WTC11 (cell line): ENCODE results near the gene NMUR2. TPM values are rescaled to one million over a fixed set of nuclear protein-coding genes. Genes with fewer than 3 reads are reported as not detected.

Experiments
- ATAC-seq: fragments of 200-7000 bp; cut with Tn5 transposase; 2 replicates; pipeline ENCODE4 v1.10.0; 2021; ENCODE audit warnings: mild to moderate bottlenecking, moderate library complexity
- CTCF ChIA-PET: fragments of 300-600 bp; sonication (Branson Sonifier 250); formaldehyde crosslinking; loops from one replicate; lab custom pipeline; 2021; ENCODE audit warnings: antibody characterized with exemption; lab: Charles Lee
- POLR2A ChIA-PET: fragments of 350-600 bp; sonication (Branson Sonifier 250); formaldehyde crosslinking; loops from one replicate; lab custom pipeline; 2021; ENCODE audit warnings: antibody characterized with exemption; lab: Charles Lee
- DNase-seq: peaks from one replicate; pipeline ENCODE4 v3.0.0; 2021; ENCODE audit warnings: low spot score
- H3K27ac Mint-ChIP-seq: 2 replicates; pipeline ENCODE4 v1.8.0; 2021; ENCODE audit warnings: mixed read lengths
- H3K27me3 Mint-ChIP-seq: 2 replicates; pipeline ENCODE4 v1.8.0; 2021; ENCODE audit warnings: low read depth, mild to moderate bottlenecking, moderate library complexity, mixed read lengths
- H3K36me3 Mint-ChIP-seq: 2 replicates; pipeline ENCODE4 v1.8.0; 2021; ENCODE audit warnings: mixed read lengths
- H3K4me1 Mint-ChIP-seq: 2 replicates; pipeline ENCODE4 v1.8.0; 2022; ENCODE audit warnings: mixed read lengths
- H3K4me3 Mint-ChIP-seq: 2 replicates; pipeline ENCODE4 v1.8.0; 2021; ENCODE audit warnings: mild to moderate bottlenecking, moderate library complexity, mixed read lengths
- H3K9me3 Mint-ChIP-seq: 2 replicates; pipeline ENCODE4 v1.8.0; 2021; ENCODE audit warnings: mixed read lengths
- ATF1 ChIP-seq: sonication (generic); formaldehyde crosslinking; IDR thresholded peaks from 2 replicates; pipeline ENCODE4 v1.8.1; 2023; ENCODE audit warnings: mild to moderate bottlenecking, moderate library complexity, missing genetic modification reagents
- ESRRA ChIP-seq: sonication (generic); formaldehyde crosslinking; IDR thresholded peaks from 2 replicates; pipeline ENCODE4 v1.8.1; 2022; ENCODE audit warnings: mild to moderate bottlenecking, missing genetic modification reagents, borderline replicate concordance
- FOXK1 ChIP-seq: sonication (generic); formaldehyde crosslinking; IDR thresholded peaks from 2 replicates; pipeline ENCODE4 v1.8.0; 2022; ENCODE audit warnings: mild to moderate bottlenecking, moderate library complexity, missing genetic modification reagents
- NR1H2 ChIP-seq: sonication (generic); formaldehyde crosslinking; IDR thresholded peaks from 2 replicates; pipeline ENCODE4 v1.9.0; 2021; ENCODE audit warnings: mild to moderate bottlenecking, moderate library complexity, missing genetic modification reagents
- NR3C1 ChIP-seq: sonication (generic); formaldehyde crosslinking; conservative IDR thresholded peaks from 2 replicates; pipeline ENCODE4 v1.8.1; 2023; ENCODE audit warnings: low read depth, mild to moderate bottlenecking, missing genetic modification reagents
- PRRX2 ChIP-seq: fragments of 250-450 bp; sonication (Bioruptor Pico); IDR thresholded peaks from 2 replicates; pipeline ENCODE4 v1.8.0; 2021; ENCODE audit warnings: mild to moderate bottlenecking
- RELA ChIP-seq: sonication (generic); formaldehyde crosslinking; IDR thresholded peaks from 2 replicates; pipeline ENCODE4 v1.8.1; 2022; ENCODE audit warnings: missing genetic modification reagents, mild to moderate bottlenecking, borderline replicate concordance
- ZNF416 ChIP-seq: fragments of 250-450 bp; sonication (Bioruptor Pico); IDR thresholded peaks from 2 replicates; pipeline ENCODE4 v1.9.0; 2021; ENCODE audit warnings: mild to moderate bottlenecking, inconsistent platforms
- ZNF671 ChIP-seq: fragments of 250-450 bp; sonication (Bioruptor Pico); IDR thresholded peaks from 2 replicates; pipeline ENCODE4 v1.8.0; 2021; ENCODE audit warnings: mild to moderate bottlenecking
- total RNA-seq: library from RNA; stranded (reverse); gene quantifications from 3 replicates; pipeline ENCODE4 v1.2.3, GENCODE V29; 2021
- TF ChIP-seq, protein P1 (sequence below): sonication (generic); formaldehyde crosslinking; IDR thresholded peaks from 2 replicates; pipeline ENCODE4 v1.8.1; 2023; ENCODE audit warnings: mild to moderate bottlenecking, moderate library complexity, missing genetic modification reagents
- TF ChIP-seq, protein P2 (sequence below): fragments of 250-450 bp; sonication (Bioruptor Pico); IDR thresholded peaks from 2 replicates; pipeline ENCODE4 v1.9.0; 2021; ENCODE audit warnings: mild to moderate bottlenecking
- TF ChIP-seq, protein P3 (sequence below): sonication (generic); formaldehyde crosslinking; IDR thresholded peaks from 2 replicates; pipeline ENCODE4 v1.8.0; 2022; ENCODE audit warnings: missing genetic modification reagents
- TF ChIP-seq, protein P4 (sequence below): sonication (generic); formaldehyde crosslinking; IDR thresholded peaks from 2 replicates; pipeline ENCODE4 v1.8.0; 2022; ENCODE audit warnings: mild to moderate bottlenecking, missing genetic modification reagents
- TF ChIP-seq, protein P5 (sequence below): sonication (generic); formaldehyde crosslinking; IDR thresholded peaks from 2 replicates; pipeline ENCODE4 v1.8.0; 2022; ENCODE audit warnings: mild to moderate bottlenecking, missing genetic modification reagents
- TF ChIP-seq, protein P6 (sequence below): fragments of 200-600 bp; IDR thresholded peaks from 2 replicates; pipeline ENCODE4 v1.8.0; 2022; ENCODE audit warnings: antibody characterized with exemption

Gene NMUR2
- total RNA-seq, 1 experiment from 2014 or later = not detected

DNA sequence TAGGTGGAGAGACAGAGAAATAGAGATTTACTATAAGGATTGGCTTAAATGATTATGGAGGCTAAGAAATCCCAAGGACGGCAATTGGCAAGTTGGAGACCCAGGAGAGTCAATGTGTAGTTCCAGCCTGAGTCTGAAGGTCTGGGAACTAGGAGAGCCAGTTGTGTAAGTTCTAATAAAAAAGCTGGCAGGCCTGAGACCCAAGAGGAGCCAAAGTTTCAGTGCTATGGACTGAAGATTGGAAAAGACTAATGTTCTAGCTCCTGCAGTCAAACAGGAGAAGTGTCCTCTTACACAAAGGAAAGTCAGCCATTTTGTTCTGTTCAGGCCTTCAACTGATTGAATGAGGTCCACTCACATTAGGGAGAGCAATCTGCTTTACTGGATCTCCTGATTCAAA, 50.0 kb downstream of the NMUR2 start (continued):
- TF ChIP-seq, protein P1, sequence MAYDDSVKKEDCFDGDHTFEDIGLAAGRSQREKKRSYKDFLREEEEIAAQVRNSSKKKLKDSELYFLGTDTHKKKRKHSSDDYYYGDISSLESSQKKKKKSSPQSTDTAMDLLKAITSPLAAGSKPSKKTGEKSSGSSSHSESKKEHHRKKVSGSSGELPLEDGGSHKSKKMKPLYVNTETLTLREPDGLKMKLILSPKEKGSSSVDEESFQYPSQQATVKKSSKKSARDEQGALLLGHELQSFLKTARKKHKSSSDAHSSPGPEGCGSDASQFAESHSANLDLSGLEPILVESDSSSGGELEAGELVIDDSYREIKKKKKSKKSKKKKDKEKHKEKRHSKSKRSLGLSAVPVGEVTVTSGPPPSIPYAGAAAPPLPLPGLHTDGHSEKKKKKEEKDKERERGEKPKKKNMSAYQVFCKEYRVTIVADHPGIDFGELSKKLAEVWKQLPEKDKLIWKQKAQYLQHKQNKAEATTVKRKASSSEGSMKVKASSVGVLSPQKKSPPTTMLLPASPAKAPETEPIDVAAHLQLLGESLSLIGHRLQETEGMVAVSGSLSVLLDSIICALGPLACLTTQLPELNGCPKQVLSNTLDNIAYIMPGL = no peak
- no peak for TF ChIP-seq ESRRA (CRISPR knock-in tag)
- TF ChIP-seq, protein P2, sequence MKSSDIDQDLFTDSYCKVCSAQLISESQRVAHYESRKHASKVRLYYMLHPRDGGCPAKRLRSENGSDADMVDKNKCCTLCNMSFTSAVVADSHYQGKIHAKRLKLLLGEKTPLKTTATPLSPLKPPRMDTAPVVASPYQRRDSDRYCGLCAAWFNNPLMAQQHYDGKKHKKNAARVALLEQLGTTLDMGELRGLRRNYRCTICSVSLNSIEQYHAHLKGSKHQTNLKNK (CRISPR knock-in tag) = no peak

DNA sequence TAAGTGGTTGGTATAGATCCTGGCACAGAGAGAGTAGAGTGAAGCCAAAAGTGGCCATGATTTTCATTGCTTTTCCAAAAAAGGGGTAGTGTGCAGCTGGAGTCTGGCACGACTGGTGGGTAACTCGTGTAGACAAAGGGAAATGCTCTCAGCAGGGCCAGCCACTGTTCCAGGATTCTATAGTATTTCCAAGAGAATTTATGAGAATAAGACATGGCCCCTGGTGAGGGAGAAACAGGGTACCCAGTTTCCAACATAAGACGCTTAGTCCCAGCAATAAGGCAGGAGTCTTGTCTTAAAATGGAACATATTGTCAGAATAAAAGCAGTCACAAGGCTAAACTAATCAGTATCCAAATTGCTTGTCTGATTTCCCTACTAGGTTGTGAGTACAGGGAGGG, 52.1 kb downstream of the NMUR2 start:
- Mint-ChIP-seq H3K27me3 (peaks cover 3% of the 10 kb centered on the region; the same call in 1 of the 2 replicates), H3K9me3 (peaks cover 12% of the 10 kb centered on the region), H3K4me1 (no peaks in the 10 kb centered on the region), H3K36me3 (0 out of 2 replicates have a peak, but pooled peaks cover 2% of the 10 kb centered on the region), H3K27ac (no peak overlapping the region), H3K4me3 (no peak overlapping the region)
- CTCF ChIA-PET = interaction anchor here (1.6 kb wide), 1 partner anchor 528 kb away, joined by 5 read pairs; no protein-coding TSS in a partner anchor
- DNase-seq = no peak
- TF ChIP-seq, protein P3, sequence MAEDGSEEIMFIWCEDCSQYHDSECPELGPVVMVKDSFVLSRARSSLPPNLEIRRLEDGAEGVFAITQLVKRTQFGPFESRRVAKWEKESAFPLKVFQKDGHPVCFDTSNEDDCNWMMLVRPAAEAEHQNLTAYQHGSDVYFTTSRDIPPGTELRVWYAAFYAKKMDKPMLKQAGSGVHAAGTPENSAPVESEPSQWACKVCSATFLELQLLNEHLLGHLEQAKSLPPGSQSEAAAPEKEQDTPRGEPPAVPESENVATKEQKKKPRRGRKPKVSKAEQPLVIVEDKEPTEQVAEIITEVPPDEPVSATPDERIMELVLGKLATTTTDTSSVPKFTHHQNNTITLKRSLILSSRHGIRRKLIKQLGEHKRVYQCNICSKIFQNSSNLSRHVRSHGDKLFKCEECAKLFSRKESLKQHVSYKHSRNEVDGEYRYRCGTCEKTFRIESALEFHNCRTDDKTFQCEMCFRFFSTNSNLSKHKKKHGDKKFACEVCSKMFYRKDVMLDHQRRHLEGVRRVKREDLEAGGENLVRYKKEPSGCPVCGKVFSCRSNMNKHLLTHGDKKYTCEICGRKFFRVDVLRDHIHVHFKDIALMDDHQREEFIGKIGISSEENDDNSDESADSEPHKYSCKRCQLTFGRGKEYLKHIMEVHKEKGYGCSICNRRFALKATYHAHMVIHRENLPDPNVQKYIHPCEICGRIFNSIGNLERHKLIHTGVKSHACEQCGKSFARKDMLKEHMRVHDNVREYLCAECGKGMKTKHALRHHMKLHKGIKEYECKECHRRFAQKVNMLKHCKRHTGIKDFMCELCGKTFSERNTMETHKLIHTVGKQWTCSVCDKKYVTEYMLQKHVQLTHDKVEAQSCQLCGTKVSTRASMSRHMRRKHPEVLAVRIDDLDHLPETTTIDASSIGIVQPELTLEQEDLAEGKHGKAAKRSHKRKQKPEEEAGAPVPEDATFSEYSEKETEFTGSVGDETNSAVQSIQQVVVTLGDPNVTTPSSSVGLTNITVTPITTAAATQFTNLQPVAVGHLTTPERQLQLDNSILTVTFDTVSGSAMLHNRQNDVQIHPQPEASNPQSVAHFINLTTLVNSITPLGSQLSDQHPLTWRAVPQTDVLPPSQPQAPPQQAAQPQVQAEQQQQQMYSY (CRISPR knock-in tag) = no peak
- TF ChIP-seq PRRX2 (CRISPR knock-in tag) = no peak
- no peak for TF ChIP-seq ZNF671
- TF ChIP-seq NR3C1 (CRISPR knock-in tag) = no peak
- TF ChIP-seq, protein P4, sequence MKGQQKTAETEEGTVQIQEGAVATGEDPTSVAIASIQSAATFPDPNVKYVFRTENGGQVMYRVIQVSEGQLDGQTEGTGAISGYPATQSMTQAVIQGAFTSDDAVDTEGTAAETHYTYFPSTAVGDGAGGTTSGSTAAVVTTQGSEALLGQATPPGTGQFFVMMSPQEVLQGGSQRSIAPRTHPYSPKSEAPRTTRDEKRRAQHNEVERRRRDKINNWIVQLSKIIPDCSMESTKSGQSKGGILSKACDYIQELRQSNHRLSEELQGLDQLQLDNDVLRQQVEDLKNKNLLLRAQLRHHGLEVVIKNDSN (CRISPR knock-in tag) = no peak
- TF ChIP-seq FOXK1 (CRISPR knock-in tag) = no peak
- TF ChIP-seq, protein P5, sequence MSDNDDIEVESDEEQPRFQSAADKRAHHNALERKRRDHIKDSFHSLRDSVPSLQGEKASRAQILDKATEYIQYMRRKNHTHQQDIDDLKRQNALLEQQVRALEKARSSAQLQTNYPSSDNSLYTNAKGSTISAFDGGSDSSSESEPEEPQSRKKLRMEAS = no peak
- TF ChIP-seq ATF1 (CRISPR knock-in tag) = no peak
- POLR2A ChIA-PET = no interaction called here
- no peak for ATAC-seq

DNA sequence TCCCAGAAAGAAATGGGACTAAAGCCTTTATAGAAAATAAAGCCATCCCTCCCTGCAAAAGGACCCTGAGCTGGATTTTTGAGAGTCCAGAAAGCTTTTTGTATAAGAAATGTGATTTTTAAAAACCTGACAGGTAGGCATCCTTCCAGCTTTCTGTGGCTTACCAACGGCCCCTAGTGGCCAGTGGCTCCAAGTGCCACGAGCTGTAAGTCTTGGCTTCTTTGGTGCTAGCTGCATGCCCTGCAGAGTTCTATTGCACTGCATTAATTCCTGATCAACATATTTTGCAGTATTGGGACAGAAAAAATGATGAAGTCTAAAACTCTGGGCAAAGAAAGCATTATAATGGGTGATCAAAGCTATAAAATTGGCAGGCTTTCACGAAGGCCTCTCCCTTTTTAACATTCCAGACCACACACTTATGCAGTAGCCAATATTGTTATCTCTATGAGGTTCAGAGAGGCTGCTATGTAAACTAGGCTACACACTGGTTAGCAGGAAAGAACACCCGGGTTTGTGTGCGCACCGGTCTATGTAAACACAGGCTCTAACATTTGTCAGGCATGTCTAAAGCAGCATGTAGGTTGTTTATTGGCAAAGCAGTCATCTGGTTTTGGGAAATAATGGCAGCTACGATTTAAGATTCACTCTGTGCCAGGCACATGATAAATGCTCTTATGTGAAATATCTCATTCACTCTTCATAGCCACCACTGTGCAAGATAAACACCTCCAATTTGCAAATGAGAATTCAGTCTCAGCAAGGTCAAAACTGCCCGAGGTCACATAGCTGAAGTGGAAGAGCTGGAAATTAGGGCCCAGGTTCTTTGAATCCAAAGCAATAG, 55.2 kb downstream of the NMUR2 start:
- Mint-ChIP-seq H3K27ac (no peak overlapping the region), H3K27me3 (peaks cover 3% of the 10 kb centered on the region; the same call in 1 of the 2 replicates), H3K36me3 (peaks cover 9% of the 10 kb centered on the region), H3K4me3 (no peak overlapping the region), H3K4me1 (peaks cover 7% of the 10 kb centered on the region), H3K9me3 (peaks cover 19% of the 10 kb centered on the region)
- ChIA-PET CTCF (interaction anchor here (0.6 to 1.9 kb wide), 36 partner anchors 13 to 609 kb away, joined by 3 to 29 read pairs (median 3); no protein-coding TSS in a partner anchor), POLR2A (interaction anchor here (0.6 kb wide), 1 partner anchor 60 kb away, joined by 3 read pairs; no protein-coding TSS in a partner anchor)
- TF ChIP-seq RELA = no peak
- TF ChIP-seq ZNF416 = no peak
- TF ChIP-seq NR1H2 (CRISPR knock-in tag) = no peak
- no peak for TF ChIP-seq ESRRA (CRISPR knock-in tag)
- TF ChIP-seq, protein P6, sequence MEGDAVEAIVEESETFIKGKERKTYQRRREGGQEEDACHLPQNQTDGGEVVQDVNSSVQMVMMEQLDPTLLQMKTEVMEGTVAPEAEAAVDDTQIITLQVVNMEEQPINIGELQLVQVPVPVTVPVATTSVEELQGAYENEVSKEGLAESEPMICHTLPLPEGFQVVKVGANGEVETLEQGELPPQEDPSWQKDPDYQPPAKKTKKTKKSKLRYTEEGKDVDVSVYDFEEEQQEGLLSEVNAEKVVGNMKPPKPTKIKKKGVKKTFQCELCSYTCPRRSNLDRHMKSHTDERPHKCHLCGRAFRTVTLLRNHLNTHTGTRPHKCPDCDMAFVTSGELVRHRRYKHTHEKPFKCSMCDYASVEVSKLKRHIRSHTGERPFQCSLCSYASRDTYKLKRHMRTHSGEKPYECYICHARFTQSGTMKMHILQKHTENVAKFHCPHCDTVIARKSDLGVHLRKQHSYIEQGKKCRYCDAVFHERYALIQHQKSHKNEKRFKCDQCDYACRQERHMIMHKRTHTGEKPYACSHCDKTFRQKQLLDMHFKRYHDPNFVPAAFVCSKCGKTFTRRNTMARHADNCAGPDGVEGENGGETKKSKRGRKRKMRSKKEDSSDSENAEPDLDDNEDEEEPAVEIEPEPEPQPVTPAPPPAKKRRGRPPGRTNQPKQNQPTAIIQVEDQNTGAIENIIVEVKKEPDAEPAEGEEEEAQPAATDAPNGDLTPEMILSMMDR = peak; percentile 83
- DNase-seq (peak; percentile 61), ATAC-seq (peak; percentile 94)
